Ovary (tissue), 3 donors: ENCODE results near the gene CDK5RAP1.

Experiments
- EP300 ChIP-seq: sonication (generic); formaldehyde crosslinking; IDR thresholded peaks from one replicate; pipeline ENCODE4 v1.6.1; 2017; ENCODE audit warnings: antibody characterized with exemption
- POLR2A ChIP-seq: fragments of 450-650 bp; IDR thresholded peaks from one replicate; pipeline ENCODE4 v1.6.1; 2017; ENCODE audit warnings: antibody characterized with exemption, mild to moderate bottlenecking, moderate library complexity
- TF ChIP-seq, protein P1 (sequence below), 3 donors: fragments of 450-650 bp in 2 of 3; fragments of 200-600 bp in 1 of 3; IDR thresholded peaks; one replicate each; pipeline versions ENCODE4 v1.5.1 to v1.8.0; 2016 to 2022; ENCODE audit warnings: antibody characterized with exemption in 3 of 3, mild to moderate bottlenecking in 1 of 3
- donor health status: DM: no; HTN: no; CAD: no.

DNA sequence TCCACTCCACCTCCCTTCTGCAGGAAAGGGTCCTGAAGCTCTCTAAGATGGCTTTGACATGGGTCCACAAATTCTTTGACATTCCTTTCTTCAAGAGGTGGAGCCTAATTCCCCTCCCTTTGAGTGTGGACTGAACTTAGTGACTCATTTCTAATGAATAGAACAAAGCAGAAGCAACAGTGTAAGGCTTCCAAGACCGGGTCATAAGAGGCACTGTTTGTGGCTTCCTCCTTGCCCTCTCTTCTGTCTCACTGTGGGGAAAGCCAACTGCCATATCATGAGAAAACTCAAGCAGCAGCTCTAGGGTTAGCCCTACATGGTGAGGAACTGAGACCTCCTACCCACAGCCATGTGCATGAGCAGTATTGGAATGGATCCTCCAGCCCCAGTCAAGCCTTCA, 5.9 kb upstream of the CDK5RAP1 start:
- TF ChIP-seq, protein P1, sequence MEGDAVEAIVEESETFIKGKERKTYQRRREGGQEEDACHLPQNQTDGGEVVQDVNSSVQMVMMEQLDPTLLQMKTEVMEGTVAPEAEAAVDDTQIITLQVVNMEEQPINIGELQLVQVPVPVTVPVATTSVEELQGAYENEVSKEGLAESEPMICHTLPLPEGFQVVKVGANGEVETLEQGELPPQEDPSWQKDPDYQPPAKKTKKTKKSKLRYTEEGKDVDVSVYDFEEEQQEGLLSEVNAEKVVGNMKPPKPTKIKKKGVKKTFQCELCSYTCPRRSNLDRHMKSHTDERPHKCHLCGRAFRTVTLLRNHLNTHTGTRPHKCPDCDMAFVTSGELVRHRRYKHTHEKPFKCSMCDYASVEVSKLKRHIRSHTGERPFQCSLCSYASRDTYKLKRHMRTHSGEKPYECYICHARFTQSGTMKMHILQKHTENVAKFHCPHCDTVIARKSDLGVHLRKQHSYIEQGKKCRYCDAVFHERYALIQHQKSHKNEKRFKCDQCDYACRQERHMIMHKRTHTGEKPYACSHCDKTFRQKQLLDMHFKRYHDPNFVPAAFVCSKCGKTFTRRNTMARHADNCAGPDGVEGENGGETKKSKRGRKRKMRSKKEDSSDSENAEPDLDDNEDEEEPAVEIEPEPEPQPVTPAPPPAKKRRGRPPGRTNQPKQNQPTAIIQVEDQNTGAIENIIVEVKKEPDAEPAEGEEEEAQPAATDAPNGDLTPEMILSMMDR (IDR thresholded peaks at IDR 0.05) = no peak
- TF ChIP-seq POLR2A (no peak), EP300 (no peak)
